Measurements from ENCODE around the gene ZGPAT. TPM values are rescaled to one million over a fixed set of nuclear protein-coding genes. Genes with fewer than 3 reads are reported as not detected.
A peak's percentile ranks its signal among the peaks of the same experiment; 100 is the strongest.

Gene ZGPAT
- total RNA-seq, 1 experiment from 2014 or later = 35.8 TPM

DNA sequence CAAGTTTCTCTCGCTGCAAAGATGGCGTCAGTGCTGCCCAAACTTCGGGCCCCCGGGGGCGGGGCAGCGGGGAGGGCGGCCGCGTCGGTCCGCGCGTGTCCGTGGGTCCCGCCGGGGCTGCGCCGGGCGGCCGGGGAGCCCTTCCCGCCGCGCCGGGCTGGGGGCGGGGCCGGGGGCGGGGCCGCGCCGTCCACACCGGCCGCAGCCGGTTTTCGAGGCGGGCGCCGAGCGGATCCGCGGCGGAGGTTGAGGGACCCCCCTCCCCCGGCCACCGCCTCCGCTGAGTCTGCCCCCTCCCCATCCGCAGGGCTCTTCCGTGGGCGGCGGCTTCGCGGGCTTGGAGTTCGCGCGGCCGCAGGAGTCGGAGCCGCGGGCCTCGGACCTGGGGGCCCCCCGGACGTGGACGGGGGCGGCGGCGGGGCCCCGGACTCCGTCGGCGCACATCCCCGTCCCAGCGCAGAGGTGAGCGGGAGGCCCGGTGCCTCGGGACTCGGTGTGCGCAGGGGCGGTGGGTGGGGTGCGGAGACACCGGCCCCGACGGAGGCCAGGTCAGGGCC lies 32.3 kb downstream of the ZGPAT start:
- TF ChIP-seq TCF7L2 (IDR thresholded peaks at IDR 0.05; ENCODE audit: low read depth, low read length) = no peak
- no peak for TF ChIP-seq SIN3A (IDR thresholded peaks at IDR 0.05; ENCODE audit: borderline replicate concordance, insufficient read depth, low read depth, low read length)
- TF ChIP-seq, protein P1, sequence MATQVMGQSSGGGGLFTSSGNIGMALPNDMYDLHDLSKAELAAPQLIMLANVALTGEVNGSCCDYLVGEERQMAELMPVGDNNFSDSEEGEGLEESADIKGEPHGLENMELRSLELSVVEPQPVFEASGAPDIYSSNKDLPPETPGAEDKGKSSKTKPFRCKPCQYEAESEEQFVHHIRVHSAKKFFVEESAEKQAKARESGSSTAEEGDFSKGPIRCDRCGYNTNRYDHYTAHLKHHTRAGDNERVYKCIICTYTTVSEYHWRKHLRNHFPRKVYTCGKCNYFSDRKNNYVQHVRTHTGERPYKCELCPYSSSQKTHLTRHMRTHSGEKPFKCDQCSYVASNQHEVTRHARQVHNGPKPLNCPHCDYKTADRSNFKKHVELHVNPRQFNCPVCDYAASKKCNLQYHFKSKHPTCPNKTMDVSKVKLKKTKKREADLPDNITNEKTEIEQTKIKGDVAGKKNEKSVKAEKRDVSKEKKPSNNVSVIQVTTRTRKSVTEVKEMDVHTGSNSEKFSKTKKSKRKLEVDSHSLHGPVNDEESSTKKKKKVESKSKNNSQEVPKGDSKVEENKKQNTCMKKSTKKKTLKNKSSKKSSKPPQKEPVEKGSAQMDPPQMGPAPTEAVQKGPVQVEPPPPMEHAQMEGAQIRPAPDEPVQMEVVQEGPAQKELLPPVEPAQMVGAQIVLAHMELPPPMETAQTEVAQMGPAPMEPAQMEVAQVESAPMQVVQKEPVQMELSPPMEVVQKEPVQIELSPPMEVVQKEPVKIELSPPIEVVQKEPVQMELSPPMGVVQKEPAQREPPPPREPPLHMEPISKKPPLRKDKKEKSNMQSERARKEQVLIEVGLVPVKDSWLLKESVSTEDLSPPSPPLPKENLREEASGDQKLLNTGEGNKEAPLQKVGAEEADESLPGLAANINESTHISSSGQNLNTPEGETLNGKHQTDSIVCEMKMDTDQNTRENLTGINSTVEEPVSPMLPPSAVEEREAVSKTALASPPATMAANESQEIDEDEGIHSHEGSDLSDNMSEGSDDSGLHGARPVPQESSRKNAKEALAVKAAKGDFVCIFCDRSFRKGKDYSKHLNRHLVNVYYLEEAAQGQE (IDR thresholded peaks at IDR 0.05; ENCODE audit: insufficient read depth in 1 of 2, low read depth in 2 of 2, low read length in 1 of 2) = no peak
- TF ChIP-seq, protein P2, sequence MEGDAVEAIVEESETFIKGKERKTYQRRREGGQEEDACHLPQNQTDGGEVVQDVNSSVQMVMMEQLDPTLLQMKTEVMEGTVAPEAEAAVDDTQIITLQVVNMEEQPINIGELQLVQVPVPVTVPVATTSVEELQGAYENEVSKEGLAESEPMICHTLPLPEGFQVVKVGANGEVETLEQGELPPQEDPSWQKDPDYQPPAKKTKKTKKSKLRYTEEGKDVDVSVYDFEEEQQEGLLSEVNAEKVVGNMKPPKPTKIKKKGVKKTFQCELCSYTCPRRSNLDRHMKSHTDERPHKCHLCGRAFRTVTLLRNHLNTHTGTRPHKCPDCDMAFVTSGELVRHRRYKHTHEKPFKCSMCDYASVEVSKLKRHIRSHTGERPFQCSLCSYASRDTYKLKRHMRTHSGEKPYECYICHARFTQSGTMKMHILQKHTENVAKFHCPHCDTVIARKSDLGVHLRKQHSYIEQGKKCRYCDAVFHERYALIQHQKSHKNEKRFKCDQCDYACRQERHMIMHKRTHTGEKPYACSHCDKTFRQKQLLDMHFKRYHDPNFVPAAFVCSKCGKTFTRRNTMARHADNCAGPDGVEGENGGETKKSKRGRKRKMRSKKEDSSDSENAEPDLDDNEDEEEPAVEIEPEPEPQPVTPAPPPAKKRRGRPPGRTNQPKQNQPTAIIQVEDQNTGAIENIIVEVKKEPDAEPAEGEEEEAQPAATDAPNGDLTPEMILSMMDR (IDR thresholded peaks at IDR 0.05) = no peak
- no peak for TF ChIP-seq POLR2AphosphoS5 (IDR thresholded peaks at IDR 0.05; ENCODE audit: low read depth, low read length)
- peak overlapping the region; percentile 77 for H3K27ac ChIP-seq (ENCODE audit: low read length)
- ChIA-PET CTCF (interaction anchor here (0.5 kb wide), 1 partner anchor 125 kb away, joined by 3 read pairs; no protein-coding TSS in a partner anchor), POLR2A (interaction anchor here (0.5 kb wide), 2 partner anchors 15 to 21 kb away, joined by 3 read pairs; no protein-coding TSS in a partner anchor)
- DNase-seq (ENCODE audit: low read depth, low spot score) = no peak
- no peaks in the 10 kb centered on the region for H3K9me3 ChIP-seq (ENCODE audit: control insufficient read depth, insufficient read depth, low read depth, low read length)
- ATAC-seq = peak; percentile 8
- intact Hi-C loops (cut with micrococcal nuclease; ENCODE audit: unreplicated experiment) = no loop called here
- H3K4me3 ChIP-seq (ENCODE audit: low read depth in 2 of 2, low read length in 2 of 2) = peak overlapping the region; percentile 63 to 66
- in situ Hi-C loops (cut with HindIII; ENCODE audit: low pct_unique_long_range_greater_than_20kb, low sequenced_read_pairs) = no loop called here
- peaks cover 43% of the 10 kb centered on the region for H3K4me1 ChIP-seq (ENCODE audit: control insufficient read depth, insufficient read depth, low read length)
- BruUV-seq (replicated peaks) = no TSS peak
- no peaks in the 10 kb centered on the region for H3K27me3 ChIP-seq (ENCODE audit: control insufficient read depth, insufficient read depth, low read length)
- no peaks in the 10 kb centered on the region; the same call in 1 of the 2 replicates for H3K36me3 ChIP-seq (ENCODE audit: control insufficient read depth, insufficient read depth, low read length)

DNA sequence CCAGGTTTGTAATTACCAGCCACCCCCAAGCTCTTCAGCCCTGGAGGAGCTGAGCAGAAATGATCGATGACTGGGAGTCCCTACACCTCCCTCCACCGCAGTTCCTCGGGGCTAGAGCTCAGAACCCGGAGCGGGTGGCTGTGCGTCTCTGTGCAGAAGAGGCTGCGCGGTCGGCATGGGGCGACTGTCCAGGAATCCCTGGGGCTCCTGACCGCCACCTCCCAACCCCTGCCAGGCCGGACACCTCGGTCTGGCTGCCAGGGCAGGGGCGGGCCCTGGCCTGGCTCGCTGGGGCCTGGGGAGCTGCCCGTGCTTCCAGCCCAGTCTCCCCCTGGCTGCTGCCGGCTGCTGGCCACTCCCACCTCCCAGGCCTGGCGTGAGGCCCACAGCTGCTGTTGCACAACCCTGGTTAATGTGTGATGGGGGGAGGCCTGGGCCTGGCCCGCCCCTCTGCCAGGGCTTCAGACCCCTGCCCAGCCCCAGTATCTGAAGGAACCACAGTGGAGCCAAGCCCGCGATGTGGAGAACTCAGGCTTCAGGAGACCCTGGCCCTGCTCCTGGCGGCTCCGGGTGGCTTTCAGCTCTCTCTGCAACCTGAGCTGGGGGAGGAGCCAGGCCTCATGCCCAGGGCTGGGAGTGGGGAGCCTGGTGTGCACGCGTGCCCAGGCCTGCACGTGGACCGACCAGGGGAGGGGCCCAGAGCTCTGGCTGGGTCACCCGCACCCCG lies 33.0 kb downstream of the ZGPAT start:
- peak overlapping the region; percentile 63 to 66 for H3K4me3 ChIP-seq (ENCODE audit: low read depth in 2 of 2, low read length in 2 of 2)
- H3K9me3 ChIP-seq (ENCODE audit: control insufficient read depth, insufficient read depth, low read depth, low read length) = no peaks in the 10 kb centered on the region
- POLR2A ChIA-PET = interaction anchor here (0.5 to 0.6 kb wide), 4 partner anchors 15 to 203 kb away, joined by 3 to 16 read pairs (median 3); no protein-coding TSS in a partner anchor
- intact Hi-C loops (cut with micrococcal nuclease; ENCODE audit: unreplicated experiment) (no loop called here), in situ Hi-C loops (cut with HindIII; ENCODE audit: low pct_unique_long_range_greater_than_20kb, low sequenced_read_pairs) (no loop called here)
- H3K36me3 ChIP-seq (ENCODE audit: control insufficient read depth, insufficient read depth, low read length) = no peaks in the 10 kb centered on the region; the same call in 1 of the 2 replicates
- TF ChIP-seq TCF7L2 (IDR thresholded peaks at IDR 0.05; ENCODE audit: low read depth, low read length) (no peak), SIN3A (IDR thresholded peaks at IDR 0.05; ENCODE audit: borderline replicate concordance, insufficient read depth, low read depth, low read length) (no peak), POLR2AphosphoS5 (IDR thresholded peaks at IDR 0.05; ENCODE audit: low read depth, low read length) (no peak)
- TF ChIP-seq, protein P1 (IDR thresholded peaks at IDR 0.05; ENCODE audit: insufficient read depth in 1 of 2, low read depth in 2 of 2, low read length in 1 of 2) = no peak
- TF ChIP-seq, protein P2 (IDR thresholded peaks at IDR 0.05) = no peak
- no peaks in the 10 kb centered on the region for H3K27me3 ChIP-seq (ENCODE audit: control insufficient read depth, insufficient read depth, low read length)
- peak overlapping the region; percentile 77 for H3K27ac ChIP-seq (ENCODE audit: low read length)
- no peak for DNase-seq (ENCODE audit: low read depth, low spot score)
- peak; percentile 50 for ATAC-seq
- CTCF ChIA-PET = interaction anchor here (0.5 to 0.6 kb wide), 2 partner anchors 31 to 126 kb away, joined by 3 read pairs; no protein-coding TSS in a partner anchor
- peaks cover 36% of the 10 kb centered on the region for H3K4me1 ChIP-seq (ENCODE audit: control insufficient read depth, insufficient read depth, low read length)
- no TSS peak for BruUV-seq (replicated peaks)

Measured in Panc1 (cell line).